NCI-H146 treated with DMSO at 0.1 percent for 48 hours (cell line): ENCODE data around the gene SREK1.
"Not testable (repeated sequence)": the region's sequence is repeated elsewhere in the genome, so short reads cannot be mapped to it uniquely, and the experiment has no call there.

Source experiments
- DNase-seq: peaks from one replicate; lab custom pipeline; 2025; ENCODE audit not compliant: unreplicated experiment; lab: John Stamatoyannopoulos, UW

The SREK1 gene

DNA sequence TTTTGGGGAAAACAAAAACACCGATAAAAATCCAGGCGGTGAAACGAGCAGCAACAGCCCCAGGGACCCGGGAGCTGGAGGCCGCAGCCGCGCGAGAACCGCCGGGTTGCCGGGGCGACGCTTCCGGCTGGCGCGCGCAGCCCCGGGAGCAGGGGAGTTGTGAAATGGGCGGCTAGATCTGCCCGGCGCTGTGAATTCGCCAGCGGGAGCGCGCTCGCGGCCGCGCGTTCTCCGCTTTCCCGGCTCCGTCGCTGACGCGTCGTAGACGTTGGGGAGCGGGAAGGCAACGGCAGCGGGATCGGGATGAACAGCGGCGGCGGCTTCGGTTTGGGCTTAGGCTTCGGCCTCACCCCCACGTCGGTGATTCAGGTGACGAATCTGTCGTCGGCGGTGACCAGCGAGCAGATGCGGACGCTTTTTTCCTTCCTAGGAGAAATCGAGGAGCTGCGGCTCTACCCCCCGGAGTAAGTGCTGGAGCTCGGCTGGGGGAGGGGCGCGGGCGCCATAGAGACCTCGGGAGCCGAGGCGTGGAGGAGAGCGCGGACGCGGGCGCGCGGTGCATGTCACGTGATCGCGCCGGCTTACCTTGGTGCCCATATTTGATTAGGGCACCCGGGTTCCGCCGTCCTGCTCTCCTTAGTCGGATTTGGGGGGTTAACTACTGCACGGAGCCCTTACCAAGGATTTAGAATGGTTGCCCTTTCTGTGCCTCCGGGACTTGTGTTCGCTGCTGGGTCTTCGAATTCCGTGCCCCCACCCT, at the start of gene SREK1:
Gene SREK1, plus strand, starts transcription at position 227 of the 760 bp plus-strand sequence. Its CDS starts 77 bp downstream, at position 304.
- DNase-seq: peak; percentile 92

DNA sequence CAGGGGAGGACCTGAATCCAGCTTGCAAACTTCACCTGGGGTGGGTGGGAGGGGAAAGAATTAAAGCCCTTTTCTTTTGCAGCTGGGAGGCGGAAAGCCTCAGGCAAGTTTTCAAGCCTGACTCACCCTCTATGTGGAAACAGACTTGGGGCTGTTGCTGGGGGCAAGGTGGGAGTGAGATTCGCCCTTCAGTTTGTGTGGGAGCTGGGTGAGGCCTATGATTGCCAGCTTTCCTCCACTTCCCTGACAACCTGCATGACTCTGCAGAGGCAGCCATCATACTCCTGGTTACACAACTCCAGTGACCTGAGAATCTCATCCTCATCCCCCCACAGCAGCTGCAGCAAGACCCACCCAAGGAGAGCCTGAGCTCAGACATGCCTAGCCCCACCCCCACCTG, 43.2 kb upstream of the SREK1 start:
- no peak for DNase-seq

DNA sequence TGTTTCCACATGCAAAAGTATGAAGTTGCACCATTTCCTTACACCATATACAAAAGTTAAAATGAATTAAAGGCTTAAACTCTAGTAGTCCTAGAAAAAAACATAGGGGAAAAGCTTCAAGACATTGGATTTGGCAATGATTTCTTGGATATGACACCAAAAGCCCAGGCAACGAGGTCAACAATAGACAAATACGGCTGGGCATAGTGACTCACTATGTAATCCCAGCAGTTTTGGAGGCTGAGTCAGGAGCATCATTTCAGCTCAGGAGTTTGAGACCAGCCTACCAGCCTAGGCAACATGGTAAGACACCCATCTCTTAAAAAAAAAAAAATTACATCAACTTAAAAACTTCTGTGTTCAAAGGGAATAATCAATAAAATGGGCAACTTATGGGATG, 30.9 kb upstream of the SREK1 start:
- no peak for DNase-seq

- no peak for DNase-seq
These were observed 25.8 kb upstream of the SREK1 start for GRCh38 chr5:66118304-66118703.

DNA sequence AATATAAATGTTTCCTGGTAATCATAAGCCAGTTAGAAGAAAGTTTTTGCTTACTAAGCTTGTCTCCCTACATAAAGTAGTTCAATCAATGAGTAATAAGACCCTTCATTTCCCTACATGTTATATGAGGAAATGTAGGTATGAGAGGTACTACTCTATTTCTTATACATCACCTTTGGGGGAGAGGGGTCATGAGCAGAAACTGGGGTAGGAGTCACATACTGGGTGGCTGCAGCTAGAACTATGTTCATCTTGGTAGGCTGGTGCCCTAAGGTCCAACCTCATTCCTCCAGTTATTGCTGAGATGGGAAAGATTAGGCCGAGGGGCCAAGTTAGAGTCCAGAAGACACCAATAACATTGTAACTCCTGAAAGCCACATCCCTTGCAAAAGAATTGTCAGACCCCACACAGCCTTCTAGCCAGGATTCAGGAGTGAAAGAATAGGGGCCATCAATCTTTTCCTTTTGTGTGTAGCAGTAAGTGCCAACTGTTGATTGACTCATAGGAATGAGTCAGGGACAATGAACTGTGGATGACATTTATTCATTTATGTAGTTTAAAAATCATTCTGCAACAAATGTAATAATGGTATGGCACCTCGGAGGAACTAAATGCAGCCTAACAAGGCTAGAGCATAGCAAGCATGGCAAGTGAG, 21.6 kb upstream of the SREK1 start:
- no peak for DNase-seq

GRCh38 chr5:66129144-66129543, 15.0 kb upstream of the SREK1 start:
- DNase-seq: no peak

DNA sequence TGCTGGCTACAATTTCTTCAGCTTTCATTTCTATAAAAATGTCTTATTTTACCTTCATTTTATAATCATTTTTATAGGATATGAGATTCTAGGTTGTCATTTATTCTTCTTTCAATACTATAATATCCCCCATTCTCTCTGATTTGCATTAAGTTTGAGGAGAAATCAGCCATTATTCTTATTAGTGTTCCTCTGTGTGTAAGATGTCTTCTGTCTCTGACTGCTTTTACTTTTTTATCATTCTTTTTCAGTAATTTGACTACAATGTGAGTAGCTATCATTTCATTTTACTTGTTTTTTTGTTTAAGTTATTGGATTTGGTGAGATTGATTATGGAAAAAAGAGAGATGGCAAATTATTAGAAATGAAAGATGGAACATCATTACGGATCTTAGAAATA, 13.6 kb upstream of the SREK1 start:
- DNase-seq: no peak

DNA sequence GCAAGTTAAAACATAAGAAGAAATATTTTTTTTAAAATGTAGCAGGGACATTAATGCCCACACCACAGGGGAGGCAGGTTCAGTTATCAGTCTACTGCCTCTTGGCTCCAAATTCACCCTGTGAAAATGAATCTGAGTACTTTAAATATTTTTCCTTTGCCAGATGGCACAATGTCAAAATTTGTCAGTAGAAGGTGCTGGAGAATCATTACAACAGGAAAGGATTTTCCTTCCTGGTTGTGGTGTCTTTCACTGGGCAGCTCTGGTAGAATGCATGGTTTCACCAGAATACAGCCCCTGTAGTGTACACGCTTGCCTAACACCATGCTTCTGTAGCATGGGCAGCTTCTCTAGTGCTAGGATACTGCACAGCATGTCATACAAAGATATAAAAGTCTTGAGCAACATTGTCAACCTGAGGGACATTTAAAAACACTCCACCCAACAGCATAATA, 9.7 kb upstream of the SREK1 start:
- DNase-seq: no peak

GRCh38 chr5:66136053-66136452, 8.0 kb upstream of the SREK1 start:
- no peak for DNase-seq

DNA sequence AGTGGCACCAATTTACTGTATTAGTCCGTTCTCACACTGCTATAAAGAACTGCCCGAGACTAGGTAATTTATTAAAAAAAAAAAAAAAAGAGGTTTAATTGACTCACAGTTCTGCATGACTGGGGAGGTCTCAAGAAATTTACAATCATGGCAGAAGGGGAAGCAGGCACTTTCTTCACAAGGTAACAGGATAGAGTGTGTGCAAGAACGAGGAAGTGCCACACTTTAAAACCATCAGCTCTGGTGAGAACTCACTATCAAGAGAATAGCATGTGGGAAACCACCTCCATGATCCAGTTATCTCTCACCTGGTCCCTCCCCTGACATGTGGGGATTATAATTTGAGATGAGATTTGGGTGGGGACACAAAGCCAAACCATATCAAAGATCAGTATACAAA, 7.2 kb upstream of the SREK1 start:
- not testable (repeated sequence) for DNase-seq

DNA sequence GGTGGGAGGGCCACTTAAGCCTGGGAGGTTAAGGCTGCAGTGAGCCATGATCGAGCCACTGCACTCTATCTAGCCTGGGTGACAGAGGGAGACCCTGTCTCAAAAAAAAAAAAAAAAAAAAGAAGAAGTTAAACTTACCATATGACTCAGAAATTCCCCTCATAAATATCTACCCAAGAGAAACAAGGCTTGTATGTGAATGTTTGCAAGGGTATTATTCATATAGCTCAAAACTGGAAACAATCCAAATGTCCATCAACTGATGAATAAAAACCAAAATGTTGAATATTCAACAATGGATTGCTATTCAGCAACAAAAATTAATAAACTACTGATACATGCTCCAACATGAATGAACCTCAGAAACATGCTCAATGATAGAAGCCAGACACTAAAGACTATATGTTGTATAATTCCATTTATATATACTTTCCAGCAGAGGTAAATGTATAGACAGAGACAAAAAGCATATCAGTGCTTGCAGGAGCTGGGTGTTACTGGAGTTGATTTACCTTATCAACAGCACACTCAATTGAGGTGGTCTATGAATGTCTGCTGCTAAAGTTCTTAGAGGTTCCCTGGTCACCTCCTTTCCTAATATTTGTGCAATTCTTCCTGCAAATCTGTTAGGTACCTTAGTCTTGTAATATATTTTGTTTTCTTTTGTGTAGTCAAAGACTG, 5.3 kb upstream of the SREK1 start:
- no peak for DNase-seq

GRCh38 chr5:66139318-66139712, 4.8 kb upstream of the SREK1 start:
- no peak for DNase-seq

- DNase-seq: no peak
These were observed 1.7 kb upstream of the SREK1 start for GRCh38 chr5:66142417-66142816.

DNA sequence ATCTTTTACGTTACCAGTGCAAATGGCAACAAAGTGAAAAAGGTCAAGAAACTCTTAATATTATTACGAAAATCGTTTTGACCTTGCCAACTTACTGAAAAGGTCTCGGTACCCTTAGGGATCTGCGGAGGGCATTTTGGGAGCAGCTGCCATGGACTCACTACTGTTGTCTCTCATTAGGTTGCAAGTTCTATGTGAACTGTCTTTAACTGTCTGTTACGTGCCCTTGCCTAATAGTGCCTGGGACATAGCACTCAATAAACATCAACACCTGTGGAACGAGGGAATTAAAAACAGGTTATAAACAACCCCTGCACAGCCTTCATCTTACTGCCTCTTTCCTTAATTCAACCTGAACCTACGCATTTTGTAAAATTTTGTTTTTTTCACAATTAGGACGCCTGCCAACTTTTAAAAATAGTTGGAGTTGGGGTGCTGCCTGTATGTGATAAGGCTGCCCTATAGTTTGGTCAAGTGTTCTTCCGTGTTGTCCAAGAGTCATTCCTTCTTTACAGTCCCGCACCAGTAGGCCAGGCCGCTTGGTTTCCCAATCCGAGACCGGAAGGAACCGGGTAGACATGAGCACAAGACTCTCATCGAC, 527 bp upstream of the SREK1 start:
- DNase-seq: peak; percentile 31

GRCh38 chr5:66144834-66145390, 812 bp downstream of the SREK1 start:
- DNase-seq: peak; percentile 45

DNA sequence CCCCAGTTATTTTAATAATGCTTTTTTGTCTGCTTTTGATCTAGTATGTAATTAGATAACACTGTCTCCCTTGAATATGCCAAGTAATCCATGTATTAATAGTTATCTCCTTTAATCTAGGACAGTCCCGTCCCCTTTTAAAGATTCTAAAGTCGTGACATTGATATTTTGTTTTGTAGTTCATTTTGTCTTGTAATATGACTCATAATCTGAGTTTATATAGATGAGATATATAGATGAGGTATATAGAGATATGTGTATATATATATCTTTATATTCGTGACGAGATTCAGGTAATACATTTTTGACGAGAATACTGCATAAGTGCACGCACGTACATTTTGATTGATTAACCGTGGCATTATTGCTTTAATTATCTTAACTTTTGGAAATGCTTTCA, 1.6 kb downstream of the SREK1 start:
- no peak for DNase-seq

- DNase-seq: no peak
These were observed 5.8 kb downstream of the SREK1 start for GRCh38 chr5:66149950-66150349.

DNA sequence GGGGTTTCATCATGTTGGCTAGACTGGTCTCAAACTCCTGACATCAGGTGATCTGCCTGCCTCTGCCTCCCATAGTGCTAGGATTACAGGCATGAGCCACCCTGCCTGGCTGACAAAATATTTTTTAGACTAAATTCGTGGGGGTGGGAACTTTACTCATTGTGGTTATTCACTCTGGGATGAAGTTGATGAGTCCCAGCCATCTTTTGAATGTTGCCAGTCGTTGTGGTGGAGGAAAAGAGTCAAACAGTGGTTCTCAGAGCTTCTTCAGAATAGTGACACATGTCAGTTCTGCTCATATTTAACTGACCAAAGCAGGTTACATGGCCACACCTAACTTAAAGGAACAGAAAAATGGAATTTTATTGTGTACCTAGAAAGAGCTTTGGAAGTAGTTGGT, 6.9 kb downstream of the SREK1 start:
- no peak for DNase-seq

- DNase-seq: no peak
These were observed 7.4 kb downstream of the SREK1 start for GRCh38 chr5:66151491-66151890.

GRCh38 chr5:66157046-66157445, 12.9 kb downstream of the SREK1 start:
- DNase-seq: no peak

GRCh38 chr5:66161356-66161755, 17.3 kb downstream of the SREK1 start:
- DNase-seq: no peak
